Kidney (tissue), 14 donors: ENCODE results near the gene PRSS50. TPM values are rescaled to one million over a fixed set of nuclear protein-coding genes. Genes with fewer than 3 reads are reported as not detected.
A peak's percentile ranks its signal among the peaks of the same experiment; 100 is the strongest.

Experiments used
- DNase-seq, 5 donors: peaks; one replicate each; pipeline ENCODE4 v3.0.0-alpha.2; 2013 to 2020
- FAIRE-seq: peaks from 2 replicates; lab custom pipeline; 2012; peaks lifted over from hg19 to GRCh38; lab: Jason Lieb, UNC
- H3K27ac ChIP-seq, 2 donors: one replicate each; pipeline ENCODE4 v1.7.0; 2013; ENCODE audit warnings: low read depth in 2 of 2, low read length in 2 of 2, inconsistent platforms in 1 of 2
- H3K27me3 ChIP-seq: one replicate; pipeline ENCODE4 v1.7.1; 2013; ENCODE audit warnings: low read length, inconsistent platforms; ENCODE audit not compliant: control insufficient read depth, insufficient read depth
- H3K36me3 ChIP-seq, 3 donors: one replicate each; pipeline versions ENCODE4 v1.7.0 to v1.7.1; 2013; ENCODE audit warnings: low read length in 3 of 3, control low read depth in 1 of 3, inconsistent platforms in 1 of 3; ENCODE audit not compliant: insufficient read depth in 3 of 3, control insufficient read depth in 2 of 3
- H3K4me1 ChIP-seq, 3 donors: one replicate each; pipeline versions ENCODE4 v1.7.0 to v1.7.1; 2013; ENCODE audit warnings: low read length in 3 of 3, inconsistent platforms in 1 of 3, low read depth in 1 of 3; ENCODE audit not compliant: control insufficient read depth in 2 of 3, insufficient read depth in 2 of 3
- H3K4me3 ChIP-seq, 3 donors: one replicate each; pipeline versions ENCODE4 v1.7.0 to v1.8.1; 2013; ENCODE audit warnings: low read length in 3 of 3, control low read depth in 1 of 3, inconsistent platforms in 1 of 3
- H3K9ac ChIP-seq, 3 donors: one replicate each; pipeline versions ENCODE4 v1.7.0 to v1.7.1; 2013; ENCODE audit warnings: low read length in 3 of 3, control low read depth in 1 of 3, inconsistent platforms in 1 of 3
- H3K9me3 ChIP-seq, 3 donors: one replicate each; pipeline versions ENCODE4 v1.7.0 to v1.7.1; 2013; ENCODE audit warnings: low read length in 3 of 3, control low read depth in 1 of 3, inconsistent platforms in 1 of 3; ENCODE audit not compliant: control insufficient read depth in 2 of 3, insufficient read depth in 1 of 3
- CTCF ChIP-seq: IDR thresholded peaks from 3 replicates; pipeline ENCODE4 v1.5.1; 2012; ENCODE audit warnings: mild to moderate bottlenecking, moderate library complexity, borderline replicate concordance; ENCODE audit not compliant: insufficient read depth; ENCODE audit errors: extremely low read depth
- intact Hi-C: fragments of 100-400 bp; cut with DNase I; formaldehyde crosslinking; loops from one replicate; pipeline ENCODE4 v1.11.1; 2022
- polyA plus RNA-seq: library from polyadenylated mRNA; stranded (reverse); fragments of 350-450 nt; fragmentation: Illumina TruSeq; extraction: RNeasy Lipid Tissue Mini Kit (QIAGEN cat#74804); gene quantifications from one replicate; pipeline ENCODE4 v1.2.3, GENCODE V29; 2014; ENCODE audit warnings: low read depth, low replicate concordance; ENCODE audit not compliant: insufficient read depth
- total RNA-seq: library from RNA; stranded (reverse); fragmentation: NEBNext Ultra II Directional; extraction: Animal tissue kit (Norgen Biotek cat#: 25700); gene quantifications from one replicate; pipeline ENCODE4 v1.2.1, GENCODE V29; 2021
- donor health status: control.
- donor health status: control.
- donor health status: control.
- donor health status: control.
- donor health status: control.
- donor health status: DM: yes; HTN: yes; CAD: no.
- donor health status: Normal renal cell carcinoma (clear cell type).

Gene PRSS50
- total and polyA plus RNA-seq, 2 donors from 2014 or later, result 0.19 to 0.35 TPM

- Histone ChIP-seq H3K4me3 (no peak overlapping the region), H3K27me3 (no peaks in the 10 kb centered on the region), H3K27ac (peak overlapping the region in 1 of 2 donors; percentile 51), H3K9ac (no peak overlapping the region), H3K36me3 (no peaks in the 10 kb centered on the region), H3K9me3 (no peaks in the 10 kb centered on the region), H3K4me1 (peaks cover 7 to 19% (median 8%) of the 10 kb centered on the region in 3 donors)
- intact Hi-C loops, result no loop called here
- FAIRE-seq (no peak), DNase-seq (peak in 4 of 5 donors; percentile 9 to 61 (median 40))
- no peak for TF ChIP-seq CTCF
Measured at GRCh38 chr3:46665763-46666452, 51.8 kb downstream of the PRSS50 start.

GRCh38 chr3:46664971-46665762 is 52.5 kb downstream of the PRSS50 start:
- Histone ChIP-seq H3K4me1 (peaks cover 7 to 24% (median 8%) of the 10 kb centered on the region in 3 donors), H3K27ac (no peak overlapping the region), H3K36me3 (no peaks in the 10 kb centered on the region), H3K9ac (no peak overlapping the region), H3K9me3 (no peaks in the 10 kb centered on the region), H3K27me3 (no peaks in the 10 kb centered on the region), H3K4me3 (no peak overlapping the region)
- FAIRE-seq (no peak), DNase-seq (peak in 3 of 5 donors; percentile 6 to 34 (median 26))
- TF ChIP-seq CTCF, result no peak
- intact Hi-C loops, result no loop called here

- Histone ChIP-seq H3K36me3 (no peaks in the 10 kb centered on the region), H3K4me1 (peaks cover 7 to 28% (median 8%) of the 10 kb centered on the region in 3 donors), H3K9ac (no peak overlapping the region), H3K4me3 (no peak overlapping the region), H3K27ac (peak overlapping the region in 1 of 2 donors; percentile 23), H3K9me3 (no peaks in the 10 kb centered on the region), H3K27me3 (no peaks in the 10 kb centered on the region)
- intact Hi-C loops, result no loop called here
- TF ChIP-seq CTCF, result no peak
- DNase-seq (peak in 2 of 5 donors; percentile 5 to 52), FAIRE-seq (no peak)
Measured at GRCh38 chr3:46664188-46664970, 53.3 kb downstream of the PRSS50 start.
